ENCODE data around the gene SAXO1.

Gene SAXO1

GRCh38 chr9:18909140-18910018 is 123.6 kb downstream of the SAXO1 start:
- no peak for DNase-seq

GRCh38 chr9:18907927-18908625 is 124.9 kb downstream of the SAXO1 start:
- no peak for DNase-seq

- DNase-seq: no peak
These were observed 126.2 kb downstream of the SAXO1 start for GRCh38 chr9:18906656-18907395.

- no peak for DNase-seq
These were observed 127.0 kb downstream of the SAXO1 start for GRCh38 chr9:18905883-18906629.

GRCh38 chr9:18905028-18905882 is 127.8 kb downstream of the SAXO1 start:
- DNase-seq: no peak

- no peak for DNase-seq
These were observed 129.6 kb downstream of the SAXO1 start for GRCh38 chr9:18903450-18903849.

- no peak for DNase-seq
These were observed 136.4 kb downstream of the SAXO1 start for GRCh38 chr9:18896531-18897179.

- DNase-seq: no peak
These were observed 137.0 kb downstream of the SAXO1 start for GRCh38 chr9:18896004-18896403.

GRCh38 chr9:18893491-18893890 is 139.5 kb downstream of the SAXO1 start:
- no peak for DNase-seq

GRCh38 chr9:18893046-18893445 is 140.0 kb downstream of the SAXO1 start:
- DNase-seq: no peak

- no peak for DNase-seq
These were observed 140.9 kb downstream of the SAXO1 start for GRCh38 chr9:18891946-18892670.

GRCh38 chr9:18890372-18890771 is 142.6 kb downstream of the SAXO1 start:
- no peak for DNase-seq

GRCh38 chr9:18889550-18889949 is 143.5 kb downstream of the SAXO1 start:
- no peak for DNase-seq

GRCh38 chr9:18888290-18888689 is 144.7 kb downstream of the SAXO1 start:
- DNase-seq: no peak

- no peak for DNase-seq
These were observed 145.5 kb downstream of the SAXO1 start for GRCh38 chr9:18887546-18887945.

GRCh38 chr9:18881758-18882157 is 151.3 kb downstream of the SAXO1 start:
- DNase-seq: no peak

- no peak for DNase-seq
These were observed 155.0 kb downstream of the SAXO1 start for GRCh38 chr9:18877984-18878383.

Measured in activated gamma-delta T cell (primary cell).